ENCODE results near the gene ATP6V0B. TPM values are rescaled to one million over a fixed set of nuclear protein-coding genes. Genes with fewer than 3 reads are reported as not detected.

Gene ATP6V0B
- 70.5 and 84.3 TPM in 2 replicates for total RNA-seq

GRCh38 chr1:43974443-43975248 is at the start of gene ATP6V0B:
TSS of gene ATP6V0B (plus strand) at chr1:43974960. CDS start at chr1:43975041, 81 bp downstream.

GRCh38 chr1:43933386-43934100 is 41.2 kb upstream of the ATP6V0B start, which contains the start of gene ARTN:
TSS of gene ARTN (plus strand) at chr1:43933801. CDS start at chr1:43935657, 1,856 bp downstream.

GRCh38 chr1:43946236-43947060 is 28.3 kb upstream of the ATP6V0B start, which contains the start of gene IPO13:
TSS of gene IPO13 (plus strand) at chr1:43946950. CDS start at chr1:43947601, 651 bp downstream.

GRCh38 chr1:43969746-43970466 is 4.9 kb upstream of the ATP6V0B start, which contains the start of gene DPH2:
TSS of gene DPH2 (plus strand) at chr1:43970010. CDS start at chr1:43970176, 166 bp downstream.

GRCh38 chr1:43978551-43979260 is 3.9 kb downstream of the ATP6V0B start, which contains the start of gene B4GALT2:
TSS of gene B4GALT2 (plus strand) at chr1:43979210. CDS start at chr1:43981161, 1,951 bp downstream.

GRCh38 chr1:43991476-43992231 is 16.9 kb downstream of the ATP6V0B start, which contains the start of gene CCDC24:
TSS of gene CCDC24 (plus strand) at chr1:43991599. CDS start at chr1:43991879, 280 bp downstream.

Other genes starting within 250 kb of the ATP6V0B start
- gene ARTN, start 41.2 kb upstream of the ATP6V0B start, total RNA-seq, result under 0.01 TPM in 2 replicates
- 16.5 and 19.5 TPM in 2 replicates for gene IPO13, start 28.0 kb upstream of the ATP6V0B start, total RNA-seq
- gene DPH2, start 5.0 kb upstream of the ATP6V0B start, total RNA-seq, result 12.9 and 20.7 TPM in 2 replicates
- 80.1 and 89.9 TPM in 2 replicates for gene B4GALT2, start 4.2 kb downstream of the ATP6V0B start, total RNA-seq
- gene CCDC24, start 16.6 kb downstream of the ATP6V0B start, total RNA-seq, result 2.5 and 2.9 TPM in 2 replicates
- gene SLC6A9, start 56.5 kb downstream of the ATP6V0B start, total RNA-seq, result 1.1 and 1.2 TPM in 2 replicates
- 0.37 TPM in 1 of 2 replicates, not detected in the other for gene KLF17, start 143.9 kb downstream of the ATP6V0B start, total RNA-seq
- gene KLF18, start 166.7 kb downstream of the ATP6V0B start, total RNA-seq, result not detected in 2 replicates
- 14.7 and 15.4 TPM in 2 replicates for gene DMAP1, start 238.5 kb downstream of the ATP6V0B start, total RNA-seq

Data from subcutaneous preadipocyte (primary cell).